Smooth muscle cell (in vitro differentiated cells): ENCODE measurements around the gene PDXK. TPM values are rescaled to one million over a fixed set of nuclear protein-coding genes. Genes with fewer than 3 reads are reported as not detected.

ENCODE experiments used
- DNase-seq: peaks from one replicate; lab custom pipeline; 2025; ENCODE audit not compliant: unreplicated experiment; lab: John Stamatoyannopoulos, UW
- H2AFZ ChIP-seq: fragments of 200-600 bp; sonication (generic); 2 replicates; pipeline ENCODE4 v1.6.0; 2016; ENCODE audit warnings: antibody characterized with exemption, low read depth, mild to moderate bottlenecking
- H3F3A ChIP-seq: fragments of 200-600 bp; sonication (generic); 2 replicates; pipeline ENCODE4 v1.6.0; 2017; ENCODE audit warnings: antibody characterized with exemption, low read depth
- H3K27ac ChIP-seq: fragments of 200-600 bp; sonication (generic); 2 replicates; pipeline ENCODE4 v1.5.1; 2016; ENCODE audit warnings: low read depth, mild to moderate bottlenecking
- H3K27me3 ChIP-seq: fragments of 200-600 bp; sonication (generic); 2 replicates; pipeline ENCODE4 v1.6.1; 2016; ENCODE audit warnings: low read depth, mild to moderate bottlenecking
- H3K36me3 ChIP-seq: fragments of 200-600 bp; sonication (generic); 2 replicates; pipeline ENCODE4 v1.5.1; 2016; ENCODE audit warnings: low read depth
- H3K4me1 ChIP-seq: fragments of 200-600 bp; sonication (generic); 2 replicates; pipeline ENCODE4 v1.5.1; 2016; ENCODE audit warnings: low read depth
- H3K4me2 ChIP-seq: fragments of 200-600 bp; sonication (generic); 2 replicates; pipeline ENCODE4 v1.6.0; 2016; ENCODE audit warnings: mild to moderate bottlenecking
- H3K4me3 ChIP-seq: fragments of 200-600 bp; sonication (generic); 2 replicates; pipeline ENCODE4 v1.5.1; 2016; ENCODE audit warnings: mild to moderate bottlenecking
- H3K79me2 ChIP-seq: fragments of 200-600 bp; sonication (generic); 2 replicates; pipeline ENCODE4 v1.6.0; 2016; ENCODE audit warnings: low read depth, mild to moderate bottlenecking
- H3K9ac ChIP-seq: fragments of 200-600 bp; sonication (generic); 2 replicates; pipeline ENCODE4 v1.6.0; 2016; ENCODE audit warnings: low read depth
- H3K9me3 ChIP-seq: fragments of 200-600 bp; sonication (generic); replicated peaks from 2 replicates; pipeline ENCODE4 v1.5.1; 2016; ENCODE audit warnings: low read depth
- H4K20me1 ChIP-seq: fragments of 200-600 bp; sonication (generic); 2 replicates; pipeline ENCODE4 v1.6.0; 2016; ENCODE audit warnings: low read depth
- CTCF ChIP-seq: fragments of 200-600 bp; sonication (generic); IDR thresholded peaks from 2 replicates; pipeline ENCODE4 v1.5.1; 2017; ENCODE audit warnings: borderline replicate concordance, mild to moderate bottlenecking, antibody characterized with exemption; ENCODE audit not compliant: insufficient read depth, poor library complexity, severe bottlenecking
- WGBS: methylation state at CpG from one replicate; pipeline ENCODE4 v1.1.7; 2016; ENCODE audit warnings: low lambda C conversion rate; 5-methylcytosine and 5-hydroxymethylcytosine counted together
- polyA plus RNA-seq: library from polyadenylated mRNA; unstranded; fragments of >200 nt; fragmentation: Nextera tagmentation; extraction: Ambion mirVana; gene quantifications from 2 replicates; pipeline ENCODE4 v1.2.1, GENCODE V29; 2016
- total RNA-seq: library from RNA; depleted of rRNA; stranded (reverse); fragments of >200 nt; gene quantifications from 2 replicates; pipeline ENCODE4 v1.2.3, GENCODE V29; 2014

Gene PDXK
- total and polyA plus RNA-seq, 2 experiments from 2014 or later = 92.6 to 184 TPM

- WGBS = 97% methylated on average over 12 of the region's 12 CpGs
- Histone ChIP-seq H2AFZ (no peak overlapping the region), H3K27ac (no peak overlapping the region), H3F3A (no peaks in the 10 kb centered on the region), H3K9me3 (no peaks in the 10 kb centered on the region), H3K4me2 (no peak overlapping the region), H3K36me3 (no peaks in the 10 kb centered on the region), H3K79me2 (no peaks in the 10 kb centered on the region), H3K27me3 (no peaks in the 10 kb centered on the region), H3K4me3 (no peak overlapping the region), H3K9ac (no peak overlapping the region), H4K20me1 (no peaks in the 10 kb centered on the region), H3K4me1 (no peaks in the 10 kb centered on the region)
- DNase-seq = no peak
- TF ChIP-seq CTCF = no peak
Observed at GRCh38 chr21:43688906-43689305, 30.0 kb upstream of the PDXK start.

- no peaks in the 10 kb centered on the region for H3F3A ChIP-seq
- no peaks in the 10 kb centered on the region for H3K27me3 ChIP-seq
- WGBS = 96% methylated on average over 32 of the region's 32 CpGs
- H2AFZ ChIP-seq = no peak overlapping the region
- H4K20me1 ChIP-seq = no peaks in the 10 kb centered on the region
- no peak for TF ChIP-seq CTCF
- no peaks in the 10 kb centered on the region for H3K4me1 ChIP-seq
- H3K9me3 ChIP-seq = no peaks in the 10 kb centered on the region
- DNase-seq = no peak
- no peak overlapping the region for H3K27ac ChIP-seq
- H3K9ac ChIP-seq = no peak overlapping the region
- no peak overlapping the region for H3K4me3 ChIP-seq
- no peaks in the 10 kb centered on the region for H3K36me3 ChIP-seq
- H3K4me2 ChIP-seq = no peak overlapping the region
- no peaks in the 10 kb centered on the region for H3K79me2 ChIP-seq
Observed at GRCh38 chr21:43689556-43690337, 29.2 kb upstream of the PDXK start.

- Histone ChIP-seq H3K4me3 (no peak overlapping the region), H3K4me2 (no peak overlapping the region), H3K79me2 (no peaks in the 10 kb centered on the region), H4K20me1 (no peaks in the 10 kb centered on the region), H3K9ac (no peak overlapping the region), H3K36me3 (no peaks in the 10 kb centered on the region), H2AFZ (no peak overlapping the region), H3F3A (no peaks in the 10 kb centered on the region), H3K4me1 (no peaks in the 10 kb centered on the region), H3K9me3 (no peaks in the 10 kb centered on the region), H3K27ac (no peak overlapping the region), H3K27me3 (no peaks in the 10 kb centered on the region)
- DNase-seq = no peak
- no peak for TF ChIP-seq CTCF
- 96% methylated on average over 7 of the region's 7 CpGs for WGBS
Observed at GRCh38 chr21:43690346-43690745, 28.6 kb upstream of the PDXK start.

GRCh38 chr21:43691086-43691795 is 27.7 kb upstream of the PDXK start:
- H3K4me1 ChIP-seq = no peaks in the 10 kb centered on the region
- H3K36me3 ChIP-seq = no peaks in the 10 kb centered on the region
- no peaks in the 10 kb centered on the region for H4K20me1 ChIP-seq
- no peak for DNase-seq
- no peak for TF ChIP-seq CTCF
- no peak overlapping the region for H3K27ac ChIP-seq
- H3K9ac ChIP-seq = no peak overlapping the region
- H3K79me2 ChIP-seq = no peaks in the 10 kb centered on the region
- 99% methylated on average over 25 of the region's 25 CpGs for WGBS
- no peaks in the 10 kb centered on the region for H3F3A ChIP-seq
- H3K4me3 ChIP-seq = no peak overlapping the region
- no peak overlapping the region for H3K4me2 ChIP-seq
- no peak overlapping the region for H2AFZ ChIP-seq
- no peaks in the 10 kb centered on the region for H3K9me3 ChIP-seq
- no peaks in the 10 kb centered on the region for H3K27me3 ChIP-seq
